HG03442 (cell line): ENCODE data around the gene ZNF582.
A peak's percentile ranks its signal among the peaks of the same experiment; 100 is the strongest.

Source experiments
- ATAC-seq: cut with Tn5 transposase; IDR thresholded peaks from one replicate; pipeline ENCODE4 v1.9.1; 2021; ENCODE audit warnings: mild to moderate bottlenecking, moderate library complexity; ENCODE audit not compliant: unreplicated experiment

Gene ZNF582

GRCh38 chr19:56393119-56394012 lies at the start of gene ZNF582:
ZNF582 (minus strand) TSS chr19:56393534; CDS start chr19:56391752, 1,782 bp downstream.
- peak; percentile 97 for ATAC-seq

GRCh38 chr19:56441206-56441792 lies 48.0 kb upstream of the ZNF582 start:
- no peak for ATAC-seq

- no peak for ATAC-seq
These were observed 30.6 kb upstream of the ZNF582 start for GRCh38 chr19:56423985-56424353.

GRCh38 chr19:56423276-56423984 lies 30.1 kb upstream of the ZNF582 start:
- ATAC-seq, result no peak

- ATAC-seq, result no peak
These were observed 11.7 kb upstream of the ZNF582 start for GRCh38 chr19:56405062-56405461.

GRCh38 chr19:56404705-56405056 lies 11.3 kb upstream of the ZNF582 start:
- no peak for ATAC-seq

- peak; percentile 78 for ATAC-seq
These were observed 10.7 kb upstream of the ZNF582 start, which contains the start of gene ZNF583 for GRCh38 chr19:56403764-56404704. ZNF583 (plus strand) TSS chr19:56404332; CDS start chr19:56407115, 2,783 bp downstream.

- ATAC-seq, result no peak
These were observed 9.9 kb upstream of the ZNF582 start for GRCh38 chr19:56403261-56403660.

GRCh38 chr19:56400485-56400884 lies 7.2 kb upstream of the ZNF582 start:
- no peak for ATAC-seq

- ATAC-seq, result no peak
These were observed 5.5 kb upstream of the ZNF582 start for GRCh38 chr19:56398809-56399208.

GRCh38 chr19:56383826-56384605 lies 9.3 kb downstream of the ZNF582 start:
- ATAC-seq, result no peak

- ATAC-seq, result no peak
These were observed 16.0 kb downstream of the ZNF582 start for GRCh38 chr19:56377105-56377924.

- no peak for ATAC-seq
These were observed 21.1 kb downstream of the ZNF582 start for GRCh38 chr19:56372281-56372680.

- no peak for ATAC-seq
These were observed 23.3 kb downstream of the ZNF582 start for GRCh38 chr19:56369886-56370676.

- peak; percentile 73 for ATAC-seq
These were observed 25.3 kb downstream of the ZNF582 start for GRCh38 chr19:56367829-56368711.

- ATAC-seq, result no peak
These were observed 32.5 kb downstream of the ZNF582 start for GRCh38 chr19:56360841-56361240.

- no peak for ATAC-seq
These were observed 36.4 kb downstream of the ZNF582 start for GRCh38 chr19:56356944-56357343.
